GM21526 (cell line): ENCODE data around the gene TMEM30B.

Experiments
- ATAC-seq: cut with Tn5 transposase; IDR thresholded peaks from one replicate; pipeline ENCODE4 v1.9.1; 2021; ENCODE audit warnings: moderate library complexity; ENCODE audit not compliant: unreplicated experiment, low FRiP score

Gene TMEM30B

DNA sequence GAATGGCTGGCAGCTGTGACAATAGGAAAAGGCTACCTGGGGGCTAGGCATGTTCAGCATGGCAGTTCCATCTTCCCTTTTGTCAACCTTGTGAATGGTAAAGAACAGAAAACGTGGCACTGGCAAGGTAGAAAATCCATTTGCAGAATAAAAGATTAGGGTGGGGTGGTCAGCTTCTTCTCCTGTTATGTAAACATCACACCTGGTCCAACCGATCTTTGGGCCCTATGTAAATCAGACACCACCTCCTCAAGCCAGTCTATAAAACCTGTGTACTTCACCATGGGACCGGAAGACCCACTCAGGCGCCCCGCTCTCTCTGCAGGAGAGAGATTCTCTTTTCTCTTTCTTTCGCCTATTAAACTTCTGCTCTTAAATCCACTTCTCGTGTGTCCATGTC is 19.6 kb upstream of the TMEM30B start:
- ATAC-seq: no peak

DNA sequence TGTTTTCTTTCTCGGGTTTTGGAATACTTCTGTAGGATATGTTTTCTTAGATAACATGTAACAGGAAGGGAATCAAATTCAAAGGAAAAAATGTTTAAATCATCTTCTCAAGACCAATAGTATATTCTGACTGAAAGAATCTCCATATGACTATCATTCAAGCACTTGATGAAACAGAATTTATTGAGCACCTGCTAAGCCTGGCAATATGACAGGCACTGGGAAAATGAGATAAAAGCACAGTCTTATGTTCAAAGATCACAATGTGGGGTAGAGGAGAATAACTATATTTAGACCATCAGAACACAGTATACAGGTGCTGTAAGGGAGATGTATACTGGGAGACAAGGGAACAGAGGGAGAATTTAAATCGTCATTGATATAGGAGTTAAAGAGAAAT is 19.1 kb upstream of the TMEM30B start:
- ATAC-seq: no peak

DNA sequence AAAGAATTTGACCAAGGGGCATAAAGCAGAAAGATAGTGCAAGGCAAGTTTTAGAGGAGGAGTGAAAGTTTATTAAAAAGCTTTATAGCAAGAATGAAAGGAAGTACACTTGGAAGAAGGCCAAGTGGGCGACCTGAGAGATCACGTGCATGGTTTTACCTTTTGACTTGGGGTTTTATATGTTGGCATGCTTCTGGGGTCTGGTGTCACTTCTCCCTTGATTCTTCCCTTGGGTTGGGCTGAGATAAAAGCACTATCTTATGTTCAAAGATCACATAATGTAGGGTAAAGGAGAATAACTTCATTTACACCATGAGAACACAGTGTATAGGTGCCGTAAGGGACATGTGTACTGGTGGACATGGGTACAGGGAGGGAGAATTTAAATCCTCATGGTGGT is 17.7 kb upstream of the TMEM30B start:
- ATAC-seq: no peak

DNA sequence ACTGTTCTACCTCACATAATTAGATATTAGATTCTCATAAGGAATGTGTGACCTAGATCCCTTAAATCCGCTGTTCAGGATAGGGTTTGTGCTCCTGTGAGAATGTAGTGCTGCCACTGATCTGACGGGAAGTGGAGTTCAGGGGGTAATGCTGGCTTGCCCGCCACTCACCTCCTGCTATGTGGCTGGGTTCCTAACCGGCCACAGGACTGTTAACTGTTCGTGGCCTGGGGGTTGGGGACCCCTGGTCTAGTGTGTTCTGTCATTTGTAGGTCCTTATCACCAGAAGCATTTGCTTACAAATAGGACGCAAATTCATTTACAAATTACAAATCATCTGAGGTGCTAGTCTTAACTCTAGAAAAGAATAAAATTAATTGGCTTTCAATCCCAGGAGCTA is 16.4 kb upstream of the TMEM30B start:
- no peak for ATAC-seq

GRCh38 chr14:61296719-61297502 is 15.8 kb upstream of the TMEM30B start:
- no peak for ATAC-seq

GRCh38 chr14:61296151-61296550 is 15.0 kb upstream of the TMEM30B start:
- ATAC-seq: no peak

DNA sequence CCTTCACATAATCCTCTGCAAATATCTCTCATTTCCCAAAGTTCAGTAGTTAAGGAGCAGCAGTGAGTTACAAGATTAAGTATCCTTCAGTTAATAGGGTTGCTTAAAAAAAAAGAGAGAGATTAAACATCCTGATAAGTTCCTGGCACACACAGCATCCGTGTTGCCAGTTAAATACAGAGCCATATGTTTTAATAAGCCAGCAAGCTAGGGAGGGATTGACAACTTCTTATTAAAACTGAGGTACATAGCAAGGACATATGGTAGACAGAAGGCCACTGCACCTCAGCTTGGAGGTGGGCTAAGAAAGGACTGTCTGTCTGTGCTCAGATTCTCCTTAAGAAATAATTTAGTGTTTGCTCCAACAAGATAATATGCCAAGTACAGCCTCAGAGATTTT is 9.6 kb upstream of the TMEM30B start:
- ATAC-seq: no peak

- no peak for ATAC-seq
Observed at GRCh38 chr14:61288720-61289119, 7.6 kb upstream of the TMEM30B start.

GRCh38 chr14:61288228-61288627 is 7.1 kb upstream of the TMEM30B start:
- ATAC-seq: no peak

- no peak for ATAC-seq
Observed at GRCh38 chr14:61287196-61287595, 6.1 kb upstream of the TMEM30B start.

GRCh38 chr14:61285364-61285763 is 4.2 kb upstream of the TMEM30B start:
- ATAC-seq: no peak

DNA sequence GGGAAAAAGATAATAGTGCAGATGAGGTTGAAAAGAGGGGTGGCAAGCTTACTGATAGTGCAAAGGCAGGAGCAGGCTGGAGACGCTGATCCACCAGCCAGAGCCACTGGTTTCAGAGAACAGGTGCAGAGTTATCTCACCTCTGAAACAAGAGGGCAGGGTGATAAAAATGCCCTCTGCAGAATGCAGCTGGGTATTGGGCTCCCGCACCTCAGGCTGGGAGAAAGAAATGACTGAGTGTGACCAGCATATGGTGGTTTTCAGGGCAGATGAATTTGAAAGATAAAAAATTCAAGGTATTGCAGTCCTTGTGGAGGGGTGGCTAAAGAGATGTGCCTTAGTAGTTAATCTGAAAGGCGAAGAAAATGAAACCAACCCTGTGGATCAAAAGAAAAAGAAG is 2.9 kb upstream of the TMEM30B start:
- no peak for ATAC-seq

- ATAC-seq: no peak
Observed at GRCh38 chr14:61282746-61283145, 1.6 kb upstream of the TMEM30B start.

- no peak for ATAC-seq
Observed at GRCh38 chr14:61281948-61282275, 774 bp upstream of the TMEM30B start.

GRCh38 chr14:61280526-61281185 is 482 bp downstream of the TMEM30B start:
- no peak for ATAC-seq

- ATAC-seq: no peak
Observed at GRCh38 chr14:61280092-61280525, 1.0 kb downstream of the TMEM30B start.

DNA sequence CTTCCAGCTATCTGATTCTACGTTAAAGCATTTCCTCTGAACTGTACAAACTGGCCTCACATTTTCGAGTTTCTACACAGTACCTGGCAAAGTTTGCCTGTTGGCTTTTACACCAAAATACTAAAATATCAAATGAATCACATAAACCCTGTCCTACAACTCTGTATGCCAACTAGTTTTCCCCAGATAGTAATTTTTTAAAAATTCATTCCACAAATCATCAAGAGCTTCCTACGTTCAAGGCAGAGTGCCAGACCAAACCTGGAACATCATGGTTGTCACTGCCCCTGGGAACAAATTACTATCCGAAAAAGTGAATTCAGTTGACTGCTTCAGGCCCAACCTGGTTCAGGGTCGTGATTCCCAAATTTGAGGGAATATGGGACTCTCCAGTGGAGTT is 2.1 kb downstream of the TMEM30B start:
- ATAC-seq: no peak

DNA sequence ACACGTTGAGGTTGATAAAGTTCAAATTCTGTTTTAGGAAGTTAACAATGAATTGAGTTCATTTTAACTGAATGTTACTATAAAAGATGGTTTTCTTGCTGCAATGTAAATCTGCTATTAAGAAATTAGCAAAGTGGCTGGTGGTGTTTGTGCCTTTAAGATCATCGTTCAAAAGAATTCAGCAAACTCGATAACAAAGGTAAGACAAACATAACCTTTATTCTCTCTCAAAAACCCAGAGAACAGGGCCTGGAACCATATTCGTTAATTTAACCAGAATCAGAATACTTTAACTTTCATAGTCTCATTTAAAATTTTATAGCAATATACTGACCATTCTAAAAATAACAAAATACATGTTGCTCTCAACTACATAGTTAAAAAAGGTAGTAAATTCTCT is 3.4 kb downstream of the TMEM30B start:
- no peak for ATAC-seq

DNA sequence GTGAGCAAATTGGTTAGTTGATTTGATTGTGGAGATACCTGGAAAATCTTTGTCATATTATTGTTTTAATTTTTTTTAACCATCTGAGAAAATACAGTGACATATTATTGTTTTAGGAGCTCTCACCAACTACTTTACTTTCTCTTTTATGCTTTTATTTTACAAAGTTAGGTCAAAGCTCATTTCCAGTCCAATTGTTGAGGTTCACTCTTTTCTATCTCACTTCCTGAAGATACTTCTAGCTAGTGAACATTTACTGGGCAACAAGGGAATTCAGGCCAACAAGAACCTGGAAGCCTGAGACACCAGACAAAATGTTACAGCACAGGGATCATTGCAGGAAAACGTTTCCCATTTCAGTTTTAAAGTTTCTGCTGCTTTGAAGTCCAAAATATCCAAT is 3.9 kb downstream of the TMEM30B start:
- no peak for ATAC-seq

GRCh38 chr14:61271552-61271951 is 9.6 kb downstream of the TMEM30B start:
- no peak for ATAC-seq

- ATAC-seq: no peak
Observed at GRCh38 chr14:61270714-61271113, 10.4 kb downstream of the TMEM30B start.

DNA sequence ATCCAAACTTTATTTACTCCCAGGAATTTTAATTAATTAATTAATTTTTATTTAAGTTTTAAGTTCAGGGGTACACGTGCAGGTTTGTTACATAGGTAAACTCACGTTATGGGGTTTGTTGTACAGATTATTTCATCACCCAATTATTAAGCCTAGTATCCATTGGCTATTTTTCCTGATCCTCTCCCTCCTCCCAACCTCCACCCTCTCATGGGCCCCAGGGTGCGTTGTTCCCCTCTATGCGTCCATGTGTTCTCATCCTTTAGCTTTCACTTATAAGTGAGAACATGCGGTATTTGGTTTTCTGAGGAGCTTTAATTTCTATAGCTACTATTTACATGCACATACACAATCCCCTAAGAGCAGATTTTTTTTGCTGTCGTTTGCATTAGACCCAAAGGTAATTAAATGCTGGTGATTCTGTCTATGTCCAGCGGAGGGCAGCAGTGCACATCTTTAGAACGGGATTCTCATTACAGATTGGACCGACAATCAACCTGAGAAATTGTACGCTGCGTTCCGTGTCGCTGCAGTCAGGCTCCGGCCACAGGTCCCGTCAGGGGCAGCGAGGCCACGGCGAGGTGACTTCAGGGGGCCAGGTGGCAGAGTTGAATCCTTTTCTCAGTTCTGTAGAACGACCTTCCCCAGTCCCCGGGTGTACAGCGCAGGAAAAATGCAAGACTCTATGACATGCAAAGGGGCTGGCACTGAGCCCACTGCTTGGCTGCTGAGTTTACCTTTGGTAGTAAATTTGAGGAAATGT is 11.6 kb downstream of the TMEM30B start:
- peak; percentile 94 for ATAC-seq
